HL-60/S4 treated with phorbol 12-myristate 13-acetate at 8.2 ng/mL for 4 days and 3 days (cell line): ENCODE data around the gene CRYBG3.

ENCODE experiments used
- in situ Hi-C: fragments of 300-500 bp; cut with MboI; formaldehyde crosslinking; loops from 2 replicates; pipeline ENCODE4 v1.15.0; 2022; ENCODE audit warnings: low sequenced_read_pairs

The CRYBG3 gene

GRCh38 chr3:97970956-97971620 is 149.3 kb downstream of the CRYBG3 start:
- in situ Hi-C loops = no loop called here

- in situ Hi-C loops = no loop called here
These were observed 150.1 kb downstream of the CRYBG3 start, which contains the start of gene RIOX2 for GRCh38 chr3:97971679-97972567. Gene RIOX2, minus strand, starts transcription at chr3:97972431. Its CDS starts 4,838 bp downstream, at chr3:97967593.

- in situ Hi-C loops = no loop called here
These were observed 151.2 kb downstream of the CRYBG3 start for GRCh38 chr3:97972976-97973375.

- in situ Hi-C loops = no loop called here
These were observed 153.2 kb downstream of the CRYBG3 start for GRCh38 chr3:97974996-97975395.

GRCh38 chr3:97975466-97975865 is 153.7 kb downstream of the CRYBG3 start:
- in situ Hi-C loops = no loop called here

- in situ Hi-C loops = no loop called here
These were observed 157.8 kb downstream of the CRYBG3 start for GRCh38 chr3:97979610-97980009.

GRCh38 chr3:97981886-97982285 is 160.1 kb downstream of the CRYBG3 start:
- in situ Hi-C loops = no loop called here

GRCh38 chr3:97983933-97984491 is 162.2 kb downstream of the CRYBG3 start:
- in situ Hi-C loops = no loop called here

- in situ Hi-C loops = no loop called here
These were observed 165.5 kb downstream of the CRYBG3 start for GRCh38 chr3:97987306-97987705.

- in situ Hi-C loops = no loop called here
These were observed 167.2 kb downstream of the CRYBG3 start for GRCh38 chr3:97988784-97989568.

GRCh38 chr3:97990624-97991292 is 168.9 kb downstream of the CRYBG3 start:
- in situ Hi-C loops = no loop called here

- in situ Hi-C loops = no loop called here
These were observed 169.5 kb downstream of the CRYBG3 start for GRCh38 chr3:97991293-97991682.

- in situ Hi-C loops = no loop called here
These were observed 170.8 kb downstream of the CRYBG3 start for GRCh38 chr3:97992547-97993173.

- in situ Hi-C loops = no loop called here
These were observed 171.7 kb downstream of the CRYBG3 start for GRCh38 chr3:97993526-97993925.

- in situ Hi-C loops = no loop called here
These were observed 172.6 kb downstream of the CRYBG3 start for GRCh38 chr3:97994328-97994945.
